DOHH2 (cell line): ENCODE results near the gene AK1.

Experiments used
- CTCF ChIP-seq: fragments of 200-600 bp; sonication (generic); IDR thresholded peaks from one replicate; pipeline ENCODE4 v1.5.1; 2014; ENCODE audit warnings: antibody characterized with exemption, mild to moderate bottlenecking, low read depth, low read length; ENCODE audit not compliant: poor library complexity, severe bottlenecking
- EZH2phosphoT487 ChIP-seq: fragments of 200-600 bp; sonication (generic); IDR thresholded peaks from 2 replicates; pipeline ENCODE4 v1.6.1; 2017; ENCODE audit warnings: borderline replicate concordance, mild to moderate bottlenecking, antibody characterized with exemption, low read length, moderate library complexity, mixed read lengths

GRCh38 chr9:127860260-127860659, 17.2 kb downstream of the AK1 start:
- no peak for TF ChIP-seq EZH2phosphoT487
- TF ChIP-seq CTCF, result no peak
